GM19467 (cell line): Measurements from ENCODE around the gene TMEM231.
"Not testable (repeated sequence)": the region's sequence is repeated elsewhere in the genome, so short reads cannot be mapped to it uniquely, and the experiment has no call there.

ENCODE experiments used
- ATAC-seq: cut with Tn5 transposase; IDR thresholded peaks from one replicate; pipeline ENCODE4 v1.9.1; 2021; ENCODE audit warnings: mild to moderate bottlenecking, moderate library complexity; ENCODE audit not compliant: unreplicated experiment

Gene TMEM231

GRCh38 chr16:75555707-75556430 is at the start of gene TMEM231:
TMEM231 (minus strand) TSS chr16:75556252; CDS start chr16:75556209, 43 bp downstream.
- peak; percentile 99 for ATAC-seq

GRCh38 chr16:75603241-75603640 is 47.2 kb upstream of the TMEM231 start:
- ATAC-seq, result no peak

GRCh38 chr16:75599452-75600277 is 43.6 kb upstream of the TMEM231 start:
- ATAC-seq, result no peak

- ATAC-seq, result no peak
Observed at GRCh38 chr16:75593825-75594820, 38.1 kb upstream of the TMEM231 start.

GRCh38 chr16:75593308-75593707 is 37.3 kb upstream of the TMEM231 start:
- no peak for ATAC-seq

GRCh38 chr16:75591927-75592326 is 35.9 kb upstream of the TMEM231 start:
- ATAC-seq, result not testable (repeated sequence)

GRCh38 chr16:75590920-75591843 is 35.1 kb upstream of the TMEM231 start:
- ATAC-seq, result no peak

- ATAC-seq, result no peak
Observed at GRCh38 chr16:75589306-75589705, 33.3 kb upstream of the TMEM231 start.

GRCh38 chr16:75588716-75589115 is 32.7 kb upstream of the TMEM231 start:
- no peak for ATAC-seq

- no peak for ATAC-seq
Observed at GRCh38 chr16:75584108-75584507, 28.1 kb upstream of the TMEM231 start.

- no peak for ATAC-seq
Observed at GRCh38 chr16:75579281-75579834, 23.3 kb upstream of the TMEM231 start.

GRCh38 chr16:75578725-75579124 is 22.7 kb upstream of the TMEM231 start:
- ATAC-seq, result no peak

GRCh38 chr16:75578212-75578611 is 22.2 kb upstream of the TMEM231 start:
- ATAC-seq, result no peak

- no peak for ATAC-seq
Observed at GRCh38 chr16:75576384-75576811, 20.3 kb upstream of the TMEM231 start.

GRCh38 chr16:75575958-75576357 is 19.9 kb upstream of the TMEM231 start:
- no peak for ATAC-seq

- no peak for ATAC-seq
Observed at GRCh38 chr16:75573955-75574354, 17.9 kb upstream of the TMEM231 start.

- ATAC-seq, result no peak
Observed at GRCh38 chr16:75572864-75573542, 17.0 kb upstream of the TMEM231 start.

GRCh38 chr16:75570396-75571065 is 14.5 kb upstream of the TMEM231 start:
- no peak for ATAC-seq
